Activated T-helper 1 cell treated with anti-CD3 and anti-CD28 coated beads, Interleukin-12 subunit alpha, Interleukin-12 subunit beta, Interleukin-2, Interleukin-4 antibody, amounts not matched to agents 30 ng/mL and 10 ng/mL and 1 ng/mL, durations not matched to agents 14 hours and 24 hours and 36 hours (primary cell): ENCODE results near the gene PDCD4. TPM values are rescaled to one million over a fixed set of nuclear protein-coding genes. Genes with fewer than 3 reads are reported as not detected.

Experiments
- DNase-seq: peaks from one replicate; pipeline ENCODE4 v3.0.0; 2021; ENCODE audit warnings: low spot score
- H3K27ac Mint-ChIP-seq: one replicate; pipeline ENCODE4 v1.8.0; 2021; ENCODE audit warnings: mild to moderate bottlenecking, mixed read lengths
- H3K27me3 Mint-ChIP-seq: one replicate; pipeline ENCODE4 v1.8.0; 2022; ENCODE audit warnings: mild to moderate bottlenecking, moderate library complexity, mixed read lengths; ENCODE audit not compliant: insufficient read depth
- H3K36me3 Mint-ChIP-seq: one replicate; pipeline ENCODE4 v1.8.0; 2021; ENCODE audit warnings: low read depth, mixed read lengths
- H3K4me1 Mint-ChIP-seq: one replicate; pipeline ENCODE4 v1.8.0; 2021; ENCODE audit warnings: low read depth, mixed read lengths
- H3K4me3 Mint-ChIP-seq: one replicate; pipeline ENCODE4 v1.8.0; 2021; ENCODE audit warnings: mild to moderate bottlenecking, moderate library complexity, mixed read lengths
- H3K9me3 Mint-ChIP-seq: one replicate; pipeline ENCODE4 v1.8.0; 2021; ENCODE audit warnings: mixed read lengths
- intact Hi-C: fragments of 100-400 bp; cut with micrococcal nuclease; formaldehyde crosslinking; loops from one replicate; pipeline ENCODE4 v1.15.1; 2024
- total RNA-seq: library from RNA; stranded (reverse); gene quantifications from 2 replicates; pipeline ENCODE4 v1.2.3, GENCODE V29; 2022

The PDCD4 gene
- total RNA-seq, 1 donor from 2014 or later: 46.1 TPM

- peaks cover 48% of the 10 kb centered on the region for H3K36me3 Mint-ChIP-seq
Observed at GRCh38 chr10:110885932-110886674, 14.4 kb downstream of the PDCD4 start.

GRCh38 chr10:110887560-110887959 lies 15.8 kb downstream of the PDCD4 start:
- Mint-ChIP-seq H3K9me3 (no peaks in the 10 kb centered on the region), H3K4me1 (peaks cover 31% of the 10 kb centered on the region), H3K27me3 (no peaks in the 10 kb centered on the region), H3K27ac (no peak overlapping the region), H3K4me3 (no peak overlapping the region), H3K36me3 (peaks cover 43% of the 10 kb centered on the region)
- intact Hi-C loops: no loop called here
- no peak for DNase-seq

More at GRCh38 chr10:110885932-110886674, 14.4 kb downstream of the PDCD4 start:
- H3K9me3 Mint-ChIP-seq: no peaks in the 10 kb centered on the region
- no peak overlapping the region for H3K27ac Mint-ChIP-seq
- peaks cover 45% of the 10 kb centered on the region for H3K4me1 Mint-ChIP-seq
- H3K4me3 Mint-ChIP-seq: no peak overlapping the region
- no peaks in the 10 kb centered on the region for H3K27me3 Mint-ChIP-seq
- DNase-seq: no peak
- intact Hi-C loops: no loop called here

- Mint-ChIP-seq H3K9me3 (no peaks in the 10 kb centered on the region), H3K27me3 (no peaks in the 10 kb centered on the region), H3K4me3 (no peak overlapping the region), H3K4me1 (peaks cover 6% of the 10 kb centered on the region), H3K36me3 (peaks cover 33% of the 10 kb centered on the region), H3K27ac (no peak overlapping the region)
- intact Hi-C loops: loop anchor here (1.0 kb wide), 4 partner anchors 19 to 282 kb away; no protein-coding TSS in a partner anchor
- no peak for DNase-seq
Observed at GRCh38 chr10:110892602-110893288, 21.0 kb downstream of the PDCD4 start.

GRCh38 chr10:110893559-110894179 lies 21.9 kb downstream of the PDCD4 start:
- Mint-ChIP-seq H3K9me3 (no peaks in the 10 kb centered on the region), H3K4me3 (no peak overlapping the region), H3K36me3 (peaks cover 38% of the 10 kb centered on the region), H3K27me3 (no peaks in the 10 kb centered on the region), H3K27ac (no peak overlapping the region), H3K4me1 (peaks cover 6% of the 10 kb centered on the region)
- intact Hi-C loops: loop anchor here (1.0 kb wide), 4 partner anchors 20 to 283 kb away; no protein-coding TSS in a partner anchor
- DNase-seq: no peak

- Mint-ChIP-seq H3K4me3 (no peak overlapping the region), H3K4me1 (peaks cover 16% of the 10 kb centered on the region), H3K36me3 (peaks cover 37% of the 10 kb centered on the region), H3K27me3 (no peaks in the 10 kb centered on the region), H3K27ac (no peak overlapping the region), H3K9me3 (no peaks in the 10 kb centered on the region)
- no peak for DNase-seq
- intact Hi-C loops: no loop called here
Observed at GRCh38 chr10:110897184-110897583, 25.5 kb downstream of the PDCD4 start.

GRCh38 chr10:110898391-110898790 lies 26.7 kb downstream of the PDCD4 start:
- Mint-ChIP-seq H3K36me3 (peaks cover 40% of the 10 kb centered on the region), H3K4me3 (no peak overlapping the region), H3K27ac (no peak overlapping the region), H3K27me3 (no peaks in the 10 kb centered on the region), H3K9me3 (no peaks in the 10 kb centered on the region), H3K4me1 (peaks cover 26% of the 10 kb centered on the region)
- DNase-seq: no peak
- intact Hi-C loops: no loop called here

GRCh38 chr10:110900983-110901382 lies 29.3 kb downstream of the PDCD4 start:
- Mint-ChIP-seq H3K9me3 (no peaks in the 10 kb centered on the region), H3K36me3 (peaks cover 28% of the 10 kb centered on the region), H3K27ac (no peak overlapping the region), H3K27me3 (no peaks in the 10 kb centered on the region), H3K4me3 (no peak overlapping the region), H3K4me1 (peaks cover 34% of the 10 kb centered on the region)
- intact Hi-C loops: no loop called here
- no peak for DNase-seq

- H3K4me1 Mint-ChIP-seq: peaks cover 34% of the 10 kb centered on the region
- DNase-seq: no peak
- H3K27ac Mint-ChIP-seq: peak overlapping the region; percentile 49
- no peaks in the 10 kb centered on the region for H3K27me3 Mint-ChIP-seq
- H3K36me3 Mint-ChIP-seq: peaks cover 23% of the 10 kb centered on the region
- H3K4me3 Mint-ChIP-seq: no peak overlapping the region
- H3K9me3 Mint-ChIP-seq: no peaks in the 10 kb centered on the region
- intact Hi-C loops: no loop called here
Observed at GRCh38 chr10:110901954-110902819, 30.5 kb downstream of the PDCD4 start.

GRCh38 chr10:110903280-110904278 lies 31.9 kb downstream of the PDCD4 start:
- intact Hi-C loops: loop anchor here (1.0 kb wide), 1 partner anchor 15 kb away; no protein-coding TSS in a partner anchor
- Mint-ChIP-seq H3K27ac (peak overlapping the region; percentile 49), H3K9me3 (no peaks in the 10 kb centered on the region), H3K4me3 (no peak overlapping the region), H3K27me3 (no peaks in the 10 kb centered on the region), H3K36me3 (peaks cover 21% of the 10 kb centered on the region), H3K4me1 (peaks cover 34% of the 10 kb centered on the region)
- DNase-seq: no peak

GRCh38 chr10:110910138-110910537 lies 38.4 kb downstream of the PDCD4 start:
- Mint-ChIP-seq H3K9me3 (no peaks in the 10 kb centered on the region), H3K4me1 (no peaks in the 10 kb centered on the region), H3K27ac (no peak overlapping the region), H3K36me3 (peaks cover 3% of the 10 kb centered on the region), H3K4me3 (no peak overlapping the region), H3K27me3 (no peaks in the 10 kb centered on the region)
- no peak for DNase-seq
- intact Hi-C loops: loop anchor here (10.0 kb wide), 2 partner anchors 835 to 1275 kb away; partner anchors contain the start of gene GPAM

- no peak for DNase-seq
- peaks cover 8% of the 10 kb centered on the region for H3K36me3 Mint-ChIP-seq
- intact Hi-C loops: loop anchor here (10.0 kb wide), 2 partner anchors 838 to 1272 kb away; partner anchors contain the start of gene GPAM
Observed at GRCh38 chr10:110912374-110912773, 40.6 kb downstream of the PDCD4 start.

More at GRCh38 chr10:110912374-110912773, 40.6 kb downstream of the PDCD4 start:
- no peak overlapping the region for H3K4me3 Mint-ChIP-seq
- no peaks in the 10 kb centered on the region for H3K27me3 Mint-ChIP-seq
- H3K9me3 Mint-ChIP-seq: no peaks in the 10 kb centered on the region
- H3K27ac Mint-ChIP-seq: no peak overlapping the region
- peaks cover 7% of the 10 kb centered on the region for H3K4me1 Mint-ChIP-seq
